Body of pancreas (tissue), 4 donors: ENCODE measurements around the gene SH2B3.

Experiments used
- POLR2A ChIP-seq, 3 donors: fragments of 450-650 bp; IDR thresholded peaks; one replicate each; pipeline ENCODE4 v1.6.1; 2016; ENCODE audit warnings: antibody characterized with exemption in 3 of 3, mild to moderate bottlenecking in 2 of 3
- TF ChIP-seq, protein P1 (sequence below), 7 experiments: fragments of 450-650 bp in 4 of 7; fragments of 200-600 bp in 3 of 7; sonication (generic) in 3 of 7; IDR thresholded peaks; one replicate each; pipeline ENCODE4 v1.5.1; 2016 to 2019; ENCODE audit warnings: antibody characterized with exemption in 7 of 7

DNA sequence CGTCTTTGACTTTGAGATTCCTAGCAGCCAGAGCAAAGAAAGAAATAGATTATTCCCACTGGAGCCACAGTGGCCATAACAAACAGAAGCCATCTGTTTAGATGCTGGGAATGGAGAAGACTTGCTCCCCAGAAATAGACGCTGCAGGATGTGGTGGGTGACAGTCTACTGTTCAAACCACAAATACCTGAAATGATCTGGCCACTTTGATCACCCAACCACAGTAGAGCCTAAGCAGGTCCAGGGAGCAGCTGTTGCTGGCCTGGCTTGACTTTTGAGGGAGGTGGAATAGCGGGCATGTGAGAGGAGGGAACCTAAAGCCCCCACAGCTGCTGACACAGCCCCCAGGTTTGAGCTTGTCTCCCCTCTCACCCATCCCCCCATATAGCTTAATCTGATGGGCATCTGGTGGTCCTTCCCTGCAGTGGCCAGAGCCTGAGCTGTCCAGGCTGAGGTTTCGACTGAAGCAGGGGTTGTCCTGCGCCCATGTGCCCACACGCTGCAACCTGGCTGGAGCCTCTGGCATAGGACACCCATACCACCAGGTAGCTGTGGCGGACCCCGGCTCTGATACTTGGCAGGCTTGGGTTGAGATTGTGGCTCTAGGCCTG is 38.7 kb downstream of the SH2B3 start:
- no peak for TF ChIP-seq POLR2A (IDR thresholded peaks at IDR 0.05)
- TF ChIP-seq, protein P1, sequence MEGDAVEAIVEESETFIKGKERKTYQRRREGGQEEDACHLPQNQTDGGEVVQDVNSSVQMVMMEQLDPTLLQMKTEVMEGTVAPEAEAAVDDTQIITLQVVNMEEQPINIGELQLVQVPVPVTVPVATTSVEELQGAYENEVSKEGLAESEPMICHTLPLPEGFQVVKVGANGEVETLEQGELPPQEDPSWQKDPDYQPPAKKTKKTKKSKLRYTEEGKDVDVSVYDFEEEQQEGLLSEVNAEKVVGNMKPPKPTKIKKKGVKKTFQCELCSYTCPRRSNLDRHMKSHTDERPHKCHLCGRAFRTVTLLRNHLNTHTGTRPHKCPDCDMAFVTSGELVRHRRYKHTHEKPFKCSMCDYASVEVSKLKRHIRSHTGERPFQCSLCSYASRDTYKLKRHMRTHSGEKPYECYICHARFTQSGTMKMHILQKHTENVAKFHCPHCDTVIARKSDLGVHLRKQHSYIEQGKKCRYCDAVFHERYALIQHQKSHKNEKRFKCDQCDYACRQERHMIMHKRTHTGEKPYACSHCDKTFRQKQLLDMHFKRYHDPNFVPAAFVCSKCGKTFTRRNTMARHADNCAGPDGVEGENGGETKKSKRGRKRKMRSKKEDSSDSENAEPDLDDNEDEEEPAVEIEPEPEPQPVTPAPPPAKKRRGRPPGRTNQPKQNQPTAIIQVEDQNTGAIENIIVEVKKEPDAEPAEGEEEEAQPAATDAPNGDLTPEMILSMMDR (IDR thresholded peaks at IDR 0.05) = no peak
